Trophoblast cell (in vitro differentiated cells and primary cell): ENCODE measurements around the gene CNOT3.

Experiments
- DNase-seq, 2 donors: peaks; one replicate each; pipeline ENCODE4 v3.0.0-alpha.2; 2016
- H2AFZ ChIP-seq: 2 replicates; pipeline ENCODE4 v1.6.1; 2013; ENCODE audit warnings: low read length, moderate library complexity, mild to moderate bottlenecking; ENCODE audit not compliant: insufficient read depth, poor library complexity
- H2AK5ac ChIP-seq: 2 replicates; pipeline ENCODE4 v1.6.1; 2013; ENCODE audit warnings: mild to moderate bottlenecking, low read length
- H2BK120ac ChIP-seq: 2 replicates; pipeline ENCODE4 v1.6.1; 2013; ENCODE audit warnings: low read length, mild to moderate bottlenecking, moderate library complexity; ENCODE audit not compliant: insufficient read depth, poor library complexity
- H2BK12ac ChIP-seq: 2 replicates; pipeline ENCODE4 v1.6.1; 2013; ENCODE audit warnings: mild to moderate bottlenecking, low read length, moderate library complexity
- H2BK5ac ChIP-seq: 2 replicates; pipeline ENCODE4 v1.6.1; 2013; ENCODE audit warnings: low read length, low read depth, moderate library complexity, mild to moderate bottlenecking; ENCODE audit not compliant: poor library complexity
- H3K14ac ChIP-seq: 2 replicates; pipeline ENCODE4 v1.6.1; 2013; ENCODE audit warnings: mild to moderate bottlenecking, low read length
- H3K18ac ChIP-seq: 2 replicates; pipeline ENCODE4 v1.6.1; 2013; ENCODE audit warnings: mild to moderate bottlenecking, low read length
- H3K23ac ChIP-seq: 2 replicates; pipeline ENCODE4 v1.6.1; 2013; ENCODE audit warnings: low read length
- H3K27ac ChIP-seq: 2 replicates; pipeline ENCODE4 v1.5.1; 2013; ENCODE audit warnings: low read depth, mild to moderate bottlenecking, inconsistent platforms, low read length, moderate library complexity
- H3K27me3 ChIP-seq: 2 replicates; pipeline ENCODE4 v1.6.1; 2013; ENCODE audit warnings: inconsistent platforms, mild to moderate bottlenecking, low read length, moderate library complexity; ENCODE audit not compliant: insufficient read depth
- H3K36me3 ChIP-seq, 2 experiments: 1 replicate in 1 of 2; 2 replicates in 1 of 2; pipeline ENCODE4 v1.6.1; 2013; ENCODE audit warnings: low read length in 2 of 2, mild to moderate bottlenecking in 2 of 2, moderate library complexity in 1 of 2; ENCODE audit not compliant: insufficient read depth in 2 of 2, control insufficient read depth in 1 of 2
- H3K4ac ChIP-seq: 2 replicates; pipeline ENCODE4 v1.6.1; 2013; ENCODE audit warnings: low read depth, mild to moderate bottlenecking, low read length, moderate library complexity
- H3K4me1 ChIP-seq, 2 experiments: 1 replicate in 1 of 2; 2 replicates in 1 of 2; pipeline ENCODE4 v1.6.1; 2013; ENCODE audit warnings: low read length in 2 of 2, mild to moderate bottlenecking in 2 of 2, moderate library complexity in 1 of 2; ENCODE audit not compliant: insufficient read depth in 2 of 2, control insufficient read depth in 1 of 2
- H3K4me2 ChIP-seq: 2 replicates; pipeline ENCODE4 v1.6.1; 2013; ENCODE audit warnings: inconsistent platforms, mild to moderate bottlenecking, low read length, moderate library complexity
- H3K4me3 ChIP-seq: 2 replicates; pipeline ENCODE4 v1.5.1; 2013; ENCODE audit warnings: mild to moderate bottlenecking, low read depth, low read length, inconsistent platforms
- H3K79me1 ChIP-seq: one replicate; pipeline ENCODE4 v1.6.1; 2013; ENCODE audit warnings: low read length
- H3K79me2 ChIP-seq: 2 replicates; pipeline ENCODE4 v1.6.1; 2013; ENCODE audit warnings: low read length, mild to moderate bottlenecking; ENCODE audit not compliant: control insufficient read depth, insufficient read depth, poor library complexity
- H3K9ac ChIP-seq: 2 replicates; pipeline ENCODE4 v1.6.1; 2013; ENCODE audit warnings: mild to moderate bottlenecking, low read length
- H3K9me3 ChIP-seq: 2 replicates; pipeline ENCODE4 v1.6.1; 2013; ENCODE audit warnings: low read depth, mild to moderate bottlenecking, control low read depth, inconsistent platforms, low read length; ENCODE audit not compliant: insufficient read depth
- H4K12ac ChIP-seq: 2 replicates; pipeline ENCODE4 v1.6.1; 2013; ENCODE audit warnings: low read depth, mild to moderate bottlenecking, low read length, moderate library complexity
- H4K8ac ChIP-seq: 2 replicates; pipeline ENCODE4 v1.6.1; 2013; ENCODE audit warnings: low read depth, mild to moderate bottlenecking, low read length, moderate library complexity
- H4K91ac ChIP-seq: one replicate; pipeline ENCODE4 v1.6.1; 2013; ENCODE audit warnings: low read depth, mild to moderate bottlenecking, low read length, moderate library complexity
- WGBS: extraction: QIAGEN DNeasy Blood & Tissue Kit; methylation state at CpG from one replicate; pipeline ENCODE4 v1.1.7; 2013; ENCODE audit warnings: missing lambda C conversion rate; ENCODE audit not compliant: insufficient read length, insufficient coverage; ENCODE audit errors: extremely low coverage; 5-methylcytosine and 5-hydroxymethylcytosine counted together

Gene CNOT3

GRCh38 chr19:54151362-54152035, 13.9 kb downstream of the CNOT3 start:
- no peak overlapping the region for H3K9ac ChIP-seq
- WGBS: no CpG with 5 or more reads among the region's 23 CpGs
- no peak overlapping the region for H4K91ac ChIP-seq
- H2BK12ac ChIP-seq: no peak overlapping the region
- H3K27me3 ChIP-seq: no peaks in the 10 kb centered on the region
- H2BK5ac ChIP-seq: no peak overlapping the region
- H3K4ac ChIP-seq: no peak overlapping the region
- H3K14ac ChIP-seq: no peak overlapping the region
- H4K12ac ChIP-seq: no peak overlapping the region
- no peak for DNase-seq
- H3K4me2 ChIP-seq: no peak overlapping the region
- H3K4me3 ChIP-seq: no peak overlapping the region
- H2AK5ac ChIP-seq: no peak overlapping the region
- no peak overlapping the region for H2AFZ ChIP-seq
- H3K23ac ChIP-seq: no peak overlapping the region
- peaks cover 1% of the 10 kb centered on the region for H3K9me3 ChIP-seq
- no peak overlapping the region for H3K27ac ChIP-seq
- H4K8ac ChIP-seq: no peak overlapping the region
- peaks cover 91 to 96% of the 10 kb centered on the region in 2 experiments for H3K36me3 ChIP-seq
- H2BK120ac ChIP-seq: no peak overlapping the region
- H3K79me1 ChIP-seq: no peaks in the 10 kb centered on the region
- no peaks in the 10 kb centered on the region for H3K4me1 ChIP-seq
- H3K18ac ChIP-seq: no peak overlapping the region
- H3K79me2 ChIP-seq: no peaks in the 10 kb centered on the region

- H3K14ac ChIP-seq: no peak overlapping the region
- peaks cover 91 to 95% of the 10 kb centered on the region in 2 experiments for H3K36me3 ChIP-seq
- no peak overlapping the region for H2BK12ac ChIP-seq
- H3K18ac ChIP-seq: no peak overlapping the region
- H3K27me3 ChIP-seq: no peaks in the 10 kb centered on the region
- H3K79me2 ChIP-seq: no peaks in the 10 kb centered on the region
- H3K4me3 ChIP-seq: no peak overlapping the region
- no peak overlapping the region for H3K23ac ChIP-seq
- no peaks in the 10 kb centered on the region for H3K79me1 ChIP-seq
- no peak overlapping the region for H3K9ac ChIP-seq
- H4K12ac ChIP-seq: no peak overlapping the region
- peaks cover 1% of the 10 kb centered on the region for H3K9me3 ChIP-seq
- no peak for DNase-seq
- H2BK120ac ChIP-seq: no peak overlapping the region
- H2BK5ac ChIP-seq: no peak overlapping the region
- H3K4ac ChIP-seq: no peak overlapping the region
- H4K8ac ChIP-seq: no peak overlapping the region
- no peak overlapping the region for H2AK5ac ChIP-seq
- H3K4me1 ChIP-seq: peaks cover 0 to 2% of the 10 kb centered on the region in 2 experiments
- no CpG with 5 or more reads among the region's 12 CpGs for WGBS
- H3K27ac ChIP-seq: no peak overlapping the region
- no peak overlapping the region for H2AFZ ChIP-seq
- no peak overlapping the region for H3K4me2 ChIP-seq
- H4K91ac ChIP-seq: no peak overlapping the region
Measured at GRCh38 chr19:54152267-54152666, 14.7 kb downstream of the CNOT3 start.

GRCh38 chr19:54152878-54153524, 15.4 kb downstream of the CNOT3 start:
- H3K14ac ChIP-seq: no peak overlapping the region
- H3K79me1 ChIP-seq: no peaks in the 10 kb centered on the region
- no peak overlapping the region for H2AK5ac ChIP-seq
- H4K8ac ChIP-seq: no peak overlapping the region
- no peak overlapping the region for H3K18ac ChIP-seq
- H2BK120ac ChIP-seq: no peak overlapping the region
- no peak overlapping the region for H2BK12ac ChIP-seq
- H3K4me3 ChIP-seq: no peak overlapping the region
- H3K79me2 ChIP-seq: no peaks in the 10 kb centered on the region
- H3K27ac ChIP-seq: no peak overlapping the region
- no CpG with 5 or more reads among the region's 25 CpGs for WGBS
- H4K12ac ChIP-seq: no peak overlapping the region
- H3K4ac ChIP-seq: no peak overlapping the region
- peaks cover 1% of the 10 kb centered on the region for H3K9me3 ChIP-seq
- H2AFZ ChIP-seq: no peak overlapping the region
- no peak for DNase-seq
- peaks cover 86 to 94% of the 10 kb centered on the region in 2 experiments for H3K36me3 ChIP-seq
- no peak overlapping the region for H4K91ac ChIP-seq
- no peak overlapping the region for H3K23ac ChIP-seq
- no peak overlapping the region for H3K4me2 ChIP-seq
- H3K27me3 ChIP-seq: no peaks in the 10 kb centered on the region
- peaks cover 0 to 2% of the 10 kb centered on the region in 2 experiments for H3K4me1 ChIP-seq
- no peak overlapping the region for H2BK5ac ChIP-seq
- H3K9ac ChIP-seq: no peak overlapping the region

GRCh38 chr19:54153731-54154326, 16.3 kb downstream of the CNOT3 start:
- H3K36me3 ChIP-seq: peaks cover 81 to 85% of the 10 kb centered on the region in 2 experiments
- no peaks in the 10 kb centered on the region for H3K27me3 ChIP-seq
- no peak overlapping the region for H2BK5ac ChIP-seq
- H3K4me2 ChIP-seq: no peak overlapping the region
- peaks cover 1% of the 10 kb centered on the region for H3K9me3 ChIP-seq
- no peak overlapping the region for H3K23ac ChIP-seq
- H3K4ac ChIP-seq: no peak overlapping the region
- H4K12ac ChIP-seq: no peak overlapping the region
- H2AK5ac ChIP-seq: no peak overlapping the region
- H4K91ac ChIP-seq: no peak overlapping the region
- H3K27ac ChIP-seq: no peak overlapping the region
- no peaks in the 10 kb centered on the region for H3K79me2 ChIP-seq
- no peak overlapping the region for H2AFZ ChIP-seq
- peaks cover 0 to 8% of the 10 kb centered on the region in 2 experiments for H3K4me1 ChIP-seq
- no peak for DNase-seq
- H4K8ac ChIP-seq: no peak overlapping the region
- H3K4me3 ChIP-seq: no peak overlapping the region
- H3K79me1 ChIP-seq: no peaks in the 10 kb centered on the region
- H2BK120ac ChIP-seq: no peak overlapping the region
- no peak overlapping the region for H3K18ac ChIP-seq
- no peak overlapping the region for H3K9ac ChIP-seq
- H3K14ac ChIP-seq: no peak overlapping the region
- no CpG with 5 or more reads among the region's 10 CpGs for WGBS
- no peak overlapping the region for H2BK12ac ChIP-seq
